UCSD-AML1 (cell line): Measurements from ENCODE around the gene RBM17.
A peak's percentile ranks its signal among the peaks of the same experiment; 100 is the strongest.
"Not testable (repeated sequence)": the region's sequence is repeated elsewhere in the genome, so short reads cannot be mapped to it uniquely, and the experiment has no call there.

Source experiments
- DNase-seq: peaks from one replicate; lab custom pipeline; 2025; ENCODE audit not compliant: unreplicated experiment; lab: John Stamatoyannopoulos, UW

RBM17 gene

GRCh38 chr10:6108631-6109443 lies 20.0 kb downstream of the RBM17 start:
- DNase-seq, result no peak

GRCh38 chr10:6109444-6109775 lies 20.6 kb downstream of the RBM17 start:
- no peak for DNase-seq

GRCh38 chr10:6110136-6110535 lies 21.3 kb downstream of the RBM17 start:
- no peak for DNase-seq

GRCh38 chr10:6112893-6113292 lies 24.1 kb downstream of the RBM17 start:
- no peak for DNase-seq

- no peak for DNase-seq
These were observed 25.5 kb downstream of the RBM17 start for GRCh38 chr10:6114299-6114698.

- DNase-seq, result no peak
These were observed 26.0 kb downstream of the RBM17 start for GRCh38 chr10:6114805-6115341.

- DNase-seq, result no peak
These were observed 26.6 kb downstream of the RBM17 start for GRCh38 chr10:6115411-6115810.

GRCh38 chr10:6115824-6116350 lies 27.1 kb downstream of the RBM17 start:
- no peak for DNase-seq

GRCh38 chr10:6116806-6117205 lies 28.0 kb downstream of the RBM17 start:
- DNase-seq, result no peak

- DNase-seq, result no peak
These were observed 28.9 kb downstream of the RBM17 start for GRCh38 chr10:6117711-6118110.

- DNase-seq, result no peak
These were observed 30.6 kb downstream of the RBM17 start for GRCh38 chr10:6119423-6119822.

GRCh38 chr10:6119962-6120361 lies 31.1 kb downstream of the RBM17 start:
- DNase-seq, result no peak

- DNase-seq, result no peak
These were observed 31.9 kb downstream of the RBM17 start for GRCh38 chr10:6120691-6121090.

- no peak for DNase-seq
These were observed 32.3 kb downstream of the RBM17 start for GRCh38 chr10:6121146-6121545.

GRCh38 chr10:6123532-6123931 lies 34.7 kb downstream of the RBM17 start:
- peak; percentile 45 for DNase-seq

- peak; percentile 52 for DNase-seq
These were observed 35.8 kb downstream of the RBM17 start for GRCh38 chr10:6124666-6125065.

- not testable (repeated sequence) for DNase-seq
These were observed 38.6 kb downstream of the RBM17 start for GRCh38 chr10:6127461-6127860.

GRCh38 chr10:6128087-6128486 lies 39.3 kb downstream of the RBM17 start:
- DNase-seq, result no peak

GRCh38 chr10:6128591-6129251 lies 39.9 kb downstream of the RBM17 start:
- peak; percentile 69 for DNase-seq

- no peak for DNase-seq
These were observed 42.1 kb downstream of the RBM17 start for GRCh38 chr10:6130848-6131470.

GRCh38 chr10:6133331-6134098 lies 44.7 kb downstream of the RBM17 start:
- DNase-seq, result no peak
